Liver (tissue), 9 donors: ENCODE measurements around the gene FMO1. TPM values are rescaled to one million over a fixed set of nuclear protein-coding genes. Genes with fewer than 3 reads are reported as not detected.

ENCODE experiments used
- DNase-seq: peaks from one replicate; pipeline ENCODE4 v3.0.0-alpha.2; 2017; ENCODE audit warnings: low spot score
- H3K27ac ChIP-seq, 2 donors: one replicate each; pipeline ENCODE4 v1.7.0; 2013; ENCODE audit warnings: inconsistent platforms in 2 of 2, low read length in 2 of 2, control low read depth in 1 of 2, low read depth in 1 of 2, mild to moderate bottlenecking in 1 of 2
- H3K27me3 ChIP-seq, 4 donors: one replicate each; pipeline versions ENCODE4 v1.6.1 to v1.7.0; 2013; ENCODE audit warnings: low read length in 3 of 4, inconsistent platforms in 1 of 4, mild to moderate bottlenecking in 1 of 4, moderate library complexity in 1 of 4; ENCODE audit not compliant: control insufficient read depth in 4 of 4, insufficient read depth in 4 of 4
- H3K36me3 ChIP-seq, 4 donors: one replicate each; pipeline versions ENCODE4 v1.6.1 to v1.7.0; 2013; ENCODE audit warnings: low read length in 3 of 4, mild to moderate bottlenecking in 3 of 4, low read depth in 1 of 4, moderate library complexity in 1 of 4; ENCODE audit not compliant: control insufficient read depth in 4 of 4, insufficient read depth in 3 of 4
- H3K4me1 ChIP-seq, 4 donors: one replicate each; pipeline versions ENCODE4 v1.6.1 to v1.7.0; 2013; ENCODE audit warnings: low read length in 3 of 4, mild to moderate bottlenecking in 3 of 4, moderate library complexity in 1 of 4; ENCODE audit not compliant: control insufficient read depth in 4 of 4, insufficient read depth in 4 of 4
- H3K4me3 ChIP-seq, 3 donors: one replicate each; pipeline versions ENCODE4 v1.6.1 to v1.7.0; 2013; ENCODE audit warnings: low read length in 3 of 3, control low read depth in 1 of 3, low read depth in 1 of 3, mild to moderate bottlenecking in 1 of 3
- H3K9ac ChIP-seq, 2 donors: one replicate each; pipeline ENCODE4 v1.7.0; 2013; ENCODE audit warnings: low read length in 2 of 2, mild to moderate bottlenecking in 2 of 2, moderate library complexity in 2 of 2, control low read depth in 1 of 2, low read depth in 1 of 2
- H3K9me3 ChIP-seq, 4 donors: one replicate each; pipeline versions ENCODE4 v1.6.1 to v1.7.0; 2013; ENCODE audit warnings: low read length in 3 of 4; ENCODE audit not compliant: control insufficient read depth in 4 of 4
- FOXA1 ChIP-seq: IDR thresholded peaks from 2 replicates; pipeline ENCODE4 v1.6.1; 2016; ENCODE audit warnings: antibody characterized with exemption
- GABPA ChIP-seq, 2 donors: IDR thresholded peaks in 1 of 2; conservative IDR thresholded peaks in 1 of 2; 2 replicates each; pipeline ENCODE4 v1.6.1; 2016; ENCODE audit warnings: antibody characterized with exemption in 2 of 2, mild to moderate bottlenecking in 1 of 2, moderate library complexity in 1 of 2
- HNF4A ChIP-seq, 2 donors: conservative IDR thresholded peaks; 2 replicates each; pipeline ENCODE4 v1.6.1; 2016; ENCODE audit warnings: antibody characterized with exemption in 2 of 2, mild to moderate bottlenecking in 2 of 2
- JUND ChIP-seq, 2 donors: IDR thresholded peaks; 2 replicates each; pipeline ENCODE4 v1.6.1; 2016; ENCODE audit warnings: antibody characterized with exemption in 2 of 2
- NR2F2 ChIP-seq: IDR thresholded peaks from 2 replicates; pipeline ENCODE4 v1.6.1; 2016; ENCODE audit warnings: antibody characterized with exemption
- RAD21 ChIP-seq, 2 donors: IDR thresholded peaks; 2 replicates each; pipeline ENCODE4 v1.6.1; 2016; ENCODE audit warnings: antibody characterized with exemption in 2 of 2, mild to moderate bottlenecking in 2 of 2
- RXRA ChIP-seq, 2 donors: IDR thresholded peaks; 2 replicates each; pipeline ENCODE4 v1.6.1; 2017 to 2018; ENCODE audit warnings: antibody characterized with exemption in 2 of 2, mild to moderate bottlenecking in 1 of 2
- SP1 ChIP-seq: IDR thresholded peaks from 2 replicates; pipeline ENCODE4 v1.6.1; 2018; ENCODE audit warnings: antibody characterized with exemption, mild to moderate bottlenecking
- TAF1 ChIP-seq: conservative IDR thresholded peaks from 2 replicates; pipeline ENCODE4 v1.6.1; 2016; ENCODE audit warnings: antibody characterized with exemption, mild to moderate bottlenecking
- YY1 ChIP-seq: IDR thresholded peaks from 2 replicates; pipeline ENCODE4 v1.6.1; 2016; ENCODE audit warnings: antibody characterized with exemption, mild to moderate bottlenecking
- WGBS: extraction: QIAGEN DNeasy Blood & Tissue Kit; methylation state at CpG from one replicate; pipeline ENCODE4 v1.1.7; 2013; 5-methylcytosine and 5-hydroxymethylcytosine counted together
- polyA plus RNA-seq, 2 donors: library from polyadenylated mRNA; stranded (reverse) in 1 of 2; unstranded in 1 of 2; fragments of 200-250 nt in 1 of 2; fragments of >200 nt in 1 of 2; fragmentation: Nextera tagmentation in 1 of 2; extraction: Ambion mirVana in 1 of 2; gene quantifications; one replicate each; pipeline versions ENCODE4 v1.2.1 to v1.2.3, GENCODE V29; 2013 to 2015
- total RNA-seq, 2 donors: library from RNA; depleted of rRNA; stranded (reverse); fragments of >200 nt; gene quantifications; one replicate each; pipeline ENCODE4 v1.2.3, GENCODE V29; 2014
- TF ChIP-seq, protein P1 (sequence below): IDR thresholded peaks from 2 replicates; pipeline ENCODE4 v1.6.1; 2016; ENCODE audit warnings: antibody characterized with exemption
- TF ChIP-seq, protein P2 (sequence below): IDR thresholded peaks from 2 replicates; pipeline ENCODE4 v1.6.1; 2016; ENCODE audit warnings: antibody characterized with exemption
- TF ChIP-seq, protein P3 (sequence below): IDR thresholded peaks from 2 replicates; pipeline ENCODE4 v1.6.1; 2016; ENCODE audit warnings: antibody characterized with exemption, mild to moderate bottlenecking
- donor health status: healthy.
- donor health status: healthy.
- donor health status: healthy.
- donor health status: healthy.
- donor health status: healthy.

The FMO1 gene
- total and polyA plus RNA-seq, 4 donors = 0.13 to 26.3 (median 0.62) TPM

DNA sequence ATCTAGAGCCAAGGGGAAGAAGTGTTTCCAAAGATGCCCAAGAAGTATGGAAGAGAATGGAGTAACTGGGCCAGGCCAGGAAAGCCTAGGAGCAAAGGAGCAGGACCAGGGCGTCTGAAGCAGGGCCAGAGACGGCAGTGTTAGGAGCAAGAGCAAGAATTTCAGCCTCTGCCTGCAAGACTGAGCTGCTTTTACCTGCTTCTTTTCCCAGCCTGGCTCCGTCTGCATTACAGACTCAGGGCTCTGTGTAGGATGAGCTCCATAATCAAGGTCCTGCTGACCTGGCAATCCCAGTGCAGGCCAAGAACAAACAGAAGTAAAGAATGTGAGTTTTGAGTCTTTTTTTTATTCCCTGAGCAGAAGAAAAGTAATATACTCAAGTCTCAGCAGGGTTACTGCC lies 10.1 kb downstream of the FMO1 start:
- Histone ChIP-seq H3K4me1 (peaks cover 2 to 9% (median 5%) of the 10 kb centered on the region in 4 donors), H3K27ac (no peak overlapping the region)

DNA sequence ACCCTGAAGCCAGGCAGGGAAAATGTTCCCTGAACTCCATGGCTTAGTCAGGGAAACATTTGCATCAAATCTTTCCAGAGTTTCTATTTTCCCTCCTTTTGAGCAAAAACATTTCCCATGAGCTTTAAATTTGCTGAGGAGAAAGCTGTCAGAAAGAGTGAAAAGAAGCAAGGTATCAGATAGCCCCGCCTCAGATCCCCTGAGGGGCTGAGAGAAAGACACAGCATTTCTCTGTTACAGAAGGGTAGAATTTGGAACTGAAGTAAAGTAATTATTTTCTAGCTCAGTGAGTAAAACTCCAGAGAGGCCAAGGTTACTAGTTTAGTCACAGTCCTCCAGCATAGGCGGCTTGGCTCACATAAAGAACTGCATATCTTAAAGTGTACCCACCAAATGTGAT lies 10.6 kb downstream of the FMO1 start:
- no peak for DNase-seq
- no peak overlapping the region for H3K27ac ChIP-seq
- no peak overlapping the region for H3K4me3 ChIP-seq
- H3K27me3 ChIP-seq = no peaks in the 10 kb centered on the region
- no peaks in the 10 kb centered on the region for H3K9me3 ChIP-seq
- peaks cover 2 to 9% (median 5%) of the 10 kb centered on the region in 4 donors for H3K4me1 ChIP-seq
- no peak overlapping the region for H3K9ac ChIP-seq
- 93% methylated on average over 2 of the region's 2 CpGs for WGBS
- TF ChIP-seq, protein P1, sequence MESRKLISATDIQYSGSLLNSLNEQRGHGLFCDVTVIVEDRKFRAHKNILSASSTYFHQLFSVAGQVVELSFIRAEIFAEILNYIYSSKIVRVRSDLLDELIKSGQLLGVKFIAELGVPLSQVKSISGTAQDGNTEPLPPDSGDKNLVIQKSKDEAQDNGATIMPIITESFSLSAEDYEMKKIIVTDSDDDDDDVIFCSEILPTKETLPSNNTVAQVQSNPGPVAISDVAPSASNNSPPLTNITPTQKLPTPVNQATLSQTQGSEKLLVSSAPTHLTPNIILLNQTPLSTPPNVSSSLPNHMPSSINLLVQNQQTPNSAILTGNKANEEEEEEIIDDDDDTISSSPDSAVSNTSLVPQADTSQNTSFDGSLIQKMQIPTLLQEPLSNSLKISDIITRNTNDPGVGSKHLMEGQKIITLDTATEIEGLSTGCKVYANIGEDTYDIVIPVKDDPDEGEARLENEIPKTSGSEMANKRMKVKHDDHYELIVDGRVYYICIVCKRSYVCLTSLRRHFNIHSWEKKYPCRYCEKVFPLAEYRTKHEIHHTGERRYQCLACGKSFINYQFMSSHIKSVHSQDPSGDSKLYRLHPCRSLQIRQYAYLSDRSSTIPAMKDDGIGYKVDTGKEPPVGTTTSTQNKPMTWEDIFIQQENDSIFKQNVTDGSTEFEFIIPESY = no peak
- TF ChIP-seq SP1 (no peak), YY1 (no peak), JUND (IDR thresholded peaks at IDR 0.05) (no peak), TAF1 (no peak), NR2F2 (no peak), HNF4A (conservative IDR thresholded peaks at IDR 0.05) (no peak)
- TF ChIP-seq, protein P2, sequence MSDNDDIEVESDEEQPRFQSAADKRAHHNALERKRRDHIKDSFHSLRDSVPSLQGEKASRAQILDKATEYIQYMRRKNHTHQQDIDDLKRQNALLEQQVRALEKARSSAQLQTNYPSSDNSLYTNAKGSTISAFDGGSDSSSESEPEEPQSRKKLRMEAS = no peak
- TF ChIP-seq, protein P3, sequence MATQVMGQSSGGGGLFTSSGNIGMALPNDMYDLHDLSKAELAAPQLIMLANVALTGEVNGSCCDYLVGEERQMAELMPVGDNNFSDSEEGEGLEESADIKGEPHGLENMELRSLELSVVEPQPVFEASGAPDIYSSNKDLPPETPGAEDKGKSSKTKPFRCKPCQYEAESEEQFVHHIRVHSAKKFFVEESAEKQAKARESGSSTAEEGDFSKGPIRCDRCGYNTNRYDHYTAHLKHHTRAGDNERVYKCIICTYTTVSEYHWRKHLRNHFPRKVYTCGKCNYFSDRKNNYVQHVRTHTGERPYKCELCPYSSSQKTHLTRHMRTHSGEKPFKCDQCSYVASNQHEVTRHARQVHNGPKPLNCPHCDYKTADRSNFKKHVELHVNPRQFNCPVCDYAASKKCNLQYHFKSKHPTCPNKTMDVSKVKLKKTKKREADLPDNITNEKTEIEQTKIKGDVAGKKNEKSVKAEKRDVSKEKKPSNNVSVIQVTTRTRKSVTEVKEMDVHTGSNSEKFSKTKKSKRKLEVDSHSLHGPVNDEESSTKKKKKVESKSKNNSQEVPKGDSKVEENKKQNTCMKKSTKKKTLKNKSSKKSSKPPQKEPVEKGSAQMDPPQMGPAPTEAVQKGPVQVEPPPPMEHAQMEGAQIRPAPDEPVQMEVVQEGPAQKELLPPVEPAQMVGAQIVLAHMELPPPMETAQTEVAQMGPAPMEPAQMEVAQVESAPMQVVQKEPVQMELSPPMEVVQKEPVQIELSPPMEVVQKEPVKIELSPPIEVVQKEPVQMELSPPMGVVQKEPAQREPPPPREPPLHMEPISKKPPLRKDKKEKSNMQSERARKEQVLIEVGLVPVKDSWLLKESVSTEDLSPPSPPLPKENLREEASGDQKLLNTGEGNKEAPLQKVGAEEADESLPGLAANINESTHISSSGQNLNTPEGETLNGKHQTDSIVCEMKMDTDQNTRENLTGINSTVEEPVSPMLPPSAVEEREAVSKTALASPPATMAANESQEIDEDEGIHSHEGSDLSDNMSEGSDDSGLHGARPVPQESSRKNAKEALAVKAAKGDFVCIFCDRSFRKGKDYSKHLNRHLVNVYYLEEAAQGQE = no peak
- H3K36me3 ChIP-seq = no peaks in the 10 kb centered on the region

More for the DNA sequence above, 10.1 kb downstream of the FMO1 start:
- Histone ChIP-seq H3K9me3 (no peaks in the 10 kb centered on the region), H3K9ac (no peak overlapping the region), H3K4me3 (no peak overlapping the region), H3K36me3 (no peaks in the 10 kb centered on the region), H3K27me3 (no peaks in the 10 kb centered on the region)
- no peak for DNase-seq
- no peak for TF ChIP-seq FOXA1
- TF ChIP-seq RAD21 (IDR thresholded peaks at IDR 0.05) = no peak
- no peak for TF ChIP-seq HNF4A (conservative IDR thresholded peaks at IDR 0.05)
- TF ChIP-seq, protein P2 = no peak
- no peak for TF ChIP-seq RXRA (IDR thresholded peaks at IDR 0.05)
- TF ChIP-seq, protein P1 = no peak
- TF ChIP-seq NR2F2 = no peak
- TF ChIP-seq GABPA (IDR thresholded peaks at IDR 0.05 in 1 of 2, conservative IDR thresholded peaks at IDR 0.05 in 1 of 2) = no peak
- WGBS = 88% methylated on average over 3 of the region's 3 CpGs
